ENCODE data around the gene GABRR1.

Gene GABRR1

DNA sequence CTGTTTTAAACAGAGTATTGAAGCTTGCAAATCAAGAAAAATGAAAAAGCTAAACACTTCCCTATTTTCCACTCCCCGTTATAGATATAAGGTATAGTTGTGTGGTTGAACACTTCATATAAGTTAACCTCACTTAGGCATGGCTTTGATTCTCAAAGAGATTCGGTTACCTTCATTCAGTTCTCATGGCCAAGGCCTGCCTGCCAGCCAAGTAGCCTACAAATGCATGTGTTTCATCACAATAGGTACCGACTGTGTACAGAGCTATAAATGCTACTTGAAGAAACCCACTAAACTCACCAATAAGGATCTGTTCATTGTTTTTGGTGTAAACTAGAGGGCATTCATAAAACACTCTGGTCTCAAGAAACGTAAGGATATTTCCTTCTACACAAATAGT, 43.5 kb downstream of the GABRR1 start:
- H3K4me3 ChIP-seq (replicated peaks in 1 of 2; ENCODE audit: low read depth in 2 of 2, low read length in 2 of 2) = no peak overlapping the region
- DNase-seq (ENCODE audit: low read depth in 2 of 2) = no peak
- no peak for TF ChIP-seq CTCF (IDR thresholded peaks at IDR 0.05; ENCODE audit: low read depth, low read length)

DNA sequence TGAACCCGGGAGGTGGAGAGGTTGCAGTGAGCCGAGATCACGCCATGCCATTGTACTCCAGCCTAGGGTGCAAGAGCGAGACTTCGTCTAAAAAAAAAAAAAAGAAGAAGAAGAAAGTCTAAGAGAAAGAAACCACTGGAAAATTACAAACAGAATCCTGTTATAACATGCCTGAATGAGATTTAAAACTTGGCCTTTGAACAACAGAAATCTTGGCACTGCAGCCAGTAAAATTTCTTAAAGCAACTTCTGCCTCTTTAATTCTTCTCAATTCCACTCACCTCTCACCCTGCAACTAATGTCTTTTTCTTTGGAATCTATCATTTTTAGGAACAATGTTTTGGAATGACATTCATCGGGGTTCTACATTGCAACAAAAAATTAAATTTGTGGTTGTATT, 45.0 kb downstream of the GABRR1 start:
- H3K4me3 ChIP-seq (replicated peaks in 1 of 2; ENCODE audit: low read depth in 2 of 2, low read length in 2 of 2) = no peak overlapping the region
- no peak for TF ChIP-seq CTCF (IDR thresholded peaks at IDR 0.05; ENCODE audit: low read depth, low read length)
- DNase-seq (ENCODE audit: low read depth in 2 of 2) = no peak

GRCh38 chr6:89162047-89162371, 55.1 kb downstream of the GABRR1 start:
- no peak overlapping the region for H3K4me3 ChIP-seq (replicated peaks in 1 of 2; ENCODE audit: low read depth in 2 of 2, low read length in 2 of 2)
- peak in 1 of 2 donors; percentile 11 for DNase-seq (ENCODE audit: low read depth in 2 of 2)
- no peak for TF ChIP-seq CTCF (IDR thresholded peaks at IDR 0.05; ENCODE audit: low read depth, low read length)

- TF ChIP-seq CTCF (IDR thresholded peaks at IDR 0.05; ENCODE audit: low read depth, low read length) = no peak
- peak in 1 of 2 donors; percentile 13 for DNase-seq (ENCODE audit: low read depth in 2 of 2)
- no peak overlapping the region for H3K4me3 ChIP-seq (replicated peaks in 1 of 2; ENCODE audit: low read depth in 2 of 2, low read length in 2 of 2)
These were observed 55.7 kb downstream of the GABRR1 start for GRCh38 chr6:89161326-89162046.

DNA sequence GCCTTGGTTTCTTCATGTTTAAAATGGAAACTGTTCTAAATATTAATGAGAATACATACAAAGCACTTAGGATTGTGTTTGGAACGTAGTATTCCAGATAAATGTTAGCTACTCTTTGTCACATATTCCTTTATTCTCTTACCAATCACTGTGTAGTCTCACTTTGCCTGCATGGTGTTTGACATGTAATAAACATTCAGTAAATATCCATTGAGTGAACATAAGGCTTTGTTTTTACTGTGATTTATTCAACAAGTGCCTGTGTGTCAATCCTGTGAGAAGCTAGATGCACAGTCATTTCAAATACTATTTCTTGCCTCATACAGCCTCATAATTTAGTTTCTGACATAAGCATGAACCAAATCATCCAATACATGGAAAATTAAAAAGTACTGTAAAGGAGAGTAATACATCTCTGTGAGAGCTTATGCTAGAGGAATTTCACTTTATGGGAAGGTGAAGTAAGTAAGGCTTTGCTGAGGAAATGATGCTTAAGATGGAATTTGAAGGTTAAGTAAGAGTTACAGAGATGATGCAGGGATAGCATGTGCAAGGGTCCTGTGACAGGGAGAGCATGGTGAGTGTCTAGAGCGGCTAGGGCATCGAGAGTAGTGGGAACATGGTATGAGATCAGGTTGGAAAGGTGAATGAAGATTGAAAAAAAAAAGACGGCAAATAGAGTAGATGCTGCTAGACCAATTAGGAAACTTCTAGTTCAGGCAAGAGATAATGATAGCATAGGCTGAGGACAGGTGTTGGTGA, 56.6 kb downstream of the GABRR1 start:
- TF ChIP-seq CTCF (IDR thresholded peaks at IDR 0.05; ENCODE audit: low read depth, low read length) = no peak
- DNase-seq (ENCODE audit: low read depth in 2 of 2) = no peak
- H3K4me3 ChIP-seq (replicated peaks in 1 of 2; ENCODE audit: low read depth in 2 of 2, low read length in 2 of 2) = no peak overlapping the region

DNA sequence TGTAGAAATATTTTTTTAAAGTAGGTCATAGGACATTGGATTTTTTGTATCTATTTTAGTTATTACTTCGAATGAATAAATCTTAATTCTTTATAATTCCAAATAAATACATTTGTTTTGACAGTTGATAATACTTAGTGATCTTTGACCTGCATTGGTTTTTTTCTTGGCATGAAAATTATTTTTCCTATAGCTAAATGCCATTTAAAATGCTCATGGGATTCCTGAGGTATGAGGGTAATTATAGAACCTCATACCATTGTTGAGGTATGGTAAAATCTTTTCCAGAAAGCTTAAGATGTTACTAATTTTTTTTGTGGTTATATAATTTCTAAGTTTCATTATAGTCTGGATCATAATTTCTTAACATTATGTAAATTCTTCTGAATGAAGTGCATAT, 63.0 kb downstream of the GABRR1 start:
- H3K4me3 ChIP-seq (replicated peaks in 1 of 2; ENCODE audit: low read depth in 2 of 2, low read length in 2 of 2) = no peak overlapping the region
- peak in 1 of 2 donors; percentile 32 for DNase-seq (ENCODE audit: low read depth in 2 of 2)
- no peak for TF ChIP-seq CTCF (IDR thresholded peaks at IDR 0.05; ENCODE audit: low read depth, low read length)

Measured in cardiac fibroblast (primary cell).